ENCODE measurements around the gene BSPH1.
"Not testable (repeated sequence)": the region's sequence is repeated elsewhere in the genome, so short reads cannot be mapped to it uniquely, and the experiment has no call there.

The BSPH1 gene

GRCh38 chr19:47996230-47996727 is 4.3 kb upstream of the BSPH1 start:
- H3K9me3 Mint-ChIP-seq, result no peaks in the 10 kb centered on the region
- H3K27ac Mint-ChIP-seq, result no peak overlapping the region
- H3K4me3 Mint-ChIP-seq, result no peak overlapping the region
- H3K36me3 Mint-ChIP-seq (ENCODE audit: insufficient read depth), result no peaks in the 10 kb centered on the region
- no peak for DNase-seq
- ATAC-seq (replicated peaks), result no peak
- no peaks in the 10 kb centered on the region for H3K4me1 Mint-ChIP-seq (ENCODE audit: low read depth in 2 of 2)
- peaks cover 18 to 23% of the 10 kb centered on the region in 2 donors for H3K27me3 Mint-ChIP-seq

- DNase-seq, result no peak
- Mint-ChIP-seq H3K9me3 (no peaks in the 10 kb centered on the region), H3K36me3 (ENCODE audit: insufficient read depth) (no peaks in the 10 kb centered on the region), H3K27ac (no peak within 1 kb of the TSS), H3K4me3 (no peak within 1 kb of the TSS), H3K27me3 (peaks cover 30 to 37% of the 10 kb centered on the region in 2 donors), H3K4me1 (ENCODE audit: low read depth in 2 of 2) (no peaks in the 10 kb centered on the region)
- ATAC-seq (replicated peaks), result no peak
These were observed 2.3 kb upstream of the BSPH1 start, which contains the start of gene ELSPBP1 for GRCh38 chr19:47994209-47994802. Gene ELSPBP1 (plus strand): TSS chr19:47994632. CDS start chr19:48008668, 14,036 bp downstream.

GRCh38 chr19:47991191-47991808 is 670 bp downstream of the BSPH1 start:
- H3K9me3 Mint-ChIP-seq, result no peaks in the 10 kb centered on the region
- no peaks in the 10 kb centered on the region for H3K36me3 Mint-ChIP-seq (ENCODE audit: insufficient read depth)
- no peak for DNase-seq
- H3K27me3 Mint-ChIP-seq, result peaks cover 42% of the 10 kb centered on the region in 2 donors
- no peak for ATAC-seq (replicated peaks)
- no peak overlapping the region for H3K4me3 Mint-ChIP-seq
- H3K27ac Mint-ChIP-seq, result no peak overlapping the region
- H3K4me1 Mint-ChIP-seq (ENCODE audit: low read depth in 2 of 2), result no peaks in the 10 kb centered on the region

DNA sequence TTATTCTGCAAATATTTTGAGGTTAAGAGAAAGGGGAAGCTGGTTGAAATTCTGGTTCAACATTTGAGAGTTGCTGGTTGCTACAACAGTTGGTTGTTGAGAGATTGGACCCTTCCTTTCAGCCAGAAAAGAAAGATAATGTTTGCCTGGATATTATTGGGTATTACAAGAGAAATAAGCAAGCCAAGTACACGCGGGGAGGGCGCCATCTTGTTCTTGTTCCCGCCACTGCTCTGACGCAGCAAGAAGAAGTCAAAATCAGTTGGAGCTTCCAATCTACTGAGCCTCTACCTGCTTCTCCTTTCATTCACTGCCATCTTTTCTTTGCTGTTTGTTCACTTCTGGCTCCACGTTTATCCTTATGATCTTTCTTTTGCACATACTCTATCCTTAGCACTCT is 18.4 kb downstream of the BSPH1 start:
- no peaks in the 10 kb centered on the region for H3K36me3 Mint-ChIP-seq (ENCODE audit: insufficient read depth)
- no peak for ATAC-seq (replicated peaks)
- H3K9me3 Mint-ChIP-seq, result no peaks in the 10 kb centered on the region
- H3K27me3 Mint-ChIP-seq, result peaks cover 53 to 60% of the 10 kb centered on the region in 2 donors
- no peak overlapping the region for H3K27ac Mint-ChIP-seq
- no peak overlapping the region for H3K4me3 Mint-ChIP-seq
- no peaks in the 10 kb centered on the region for H3K4me1 Mint-ChIP-seq (ENCODE audit: low read depth in 2 of 2)
- DNase-seq, result no peak

- not testable (repeated sequence) for H3K4me1 Mint-ChIP-seq (ENCODE audit: low read depth in 2 of 2); H3K4me3 Mint-ChIP-seq; H3K9me3 Mint-ChIP-seq; DNase-seq; ATAC-seq (replicated peaks); H3K27ac Mint-ChIP-seq; H3K36me3 Mint-ChIP-seq (ENCODE audit: insufficient read depth)
- peaks cover 10 to 13% of the 10 kb centered on the region in 2 donors for H3K27me3 Mint-ChIP-seq
These were observed 36.0 kb downstream of the BSPH1 start for GRCh38 chr19:47955936-47956335.

GRCh38 chr19:47952132-47952531 is 39.8 kb downstream of the BSPH1 start:
- not testable (repeated sequence) for DNase-seq; H3K4me3 Mint-ChIP-seq; H3K27me3 Mint-ChIP-seq; H3K4me1 Mint-ChIP-seq (ENCODE audit: low read depth in 2 of 2); H3K36me3 Mint-ChIP-seq (ENCODE audit: insufficient read depth); H3K27ac Mint-ChIP-seq; H3K9me3 Mint-ChIP-seq; ATAC-seq (replicated peaks)

GRCh38 chr19:47949852-47950521 is 42.0 kb downstream of the BSPH1 start:
- H3K27ac Mint-ChIP-seq; H3K4me3 Mint-ChIP-seq; H3K9me3 Mint-ChIP-seq; H3K36me3 Mint-ChIP-seq (ENCODE audit: insufficient read depth); H3K27me3 Mint-ChIP-seq; ATAC-seq (replicated peaks); DNase-seq; H3K4me1 Mint-ChIP-seq (ENCODE audit: low read depth in 2 of 2): not testable (repeated sequence)

GRCh38 chr19:47928581-47928980 is 63.4 kb downstream of the BSPH1 start:
- not testable (repeated sequence) for H3K9me3 Mint-ChIP-seq; H3K27me3 Mint-ChIP-seq; H3K27ac Mint-ChIP-seq; H3K4me3 Mint-ChIP-seq; H3K4me1 Mint-ChIP-seq (ENCODE audit: low read depth in 2 of 2); ATAC-seq (replicated peaks); H3K36me3 Mint-ChIP-seq (ENCODE audit: insufficient read depth); DNase-seq

- not testable (repeated sequence) for H3K27me3 Mint-ChIP-seq; H3K36me3 Mint-ChIP-seq (ENCODE audit: insufficient read depth); ATAC-seq (replicated peaks); H3K9me3 Mint-ChIP-seq; H3K4me1 Mint-ChIP-seq (ENCODE audit: low read depth in 2 of 2); H3K27ac Mint-ChIP-seq; H3K4me3 Mint-ChIP-seq
- peak; percentile 81 to 99 (median 88) for DNase-seq
These were observed 71.9 kb downstream of the BSPH1 start for GRCh38 chr19:47920107-47920506.
